HG03354 (cell line): ENCODE measurements around the gene BTNL3.
"Not testable (repeated sequence)": the region's sequence is repeated elsewhere in the genome, so short reads cannot be mapped to it uniquely, and the experiment has no call there.

Experiments used
- ATAC-seq: cut with Tn5 transposase; IDR thresholded peaks from one replicate; pipeline ENCODE4 v1.9.1; 2021; ENCODE audit warnings: mild to moderate bottlenecking; ENCODE audit not compliant: unreplicated experiment, poor library complexity, severe bottlenecking

The BTNL3 gene

GRCh38 chr5:181017448-181017847, 28.8 kb downstream of the BTNL3 start:
- ATAC-seq, result not testable (repeated sequence)

GRCh38 chr5:181020688-181021087, 32.0 kb downstream of the BTNL3 start:
- ATAC-seq, result no peak

GRCh38 chr5:181024245-181025064, 35.8 kb downstream of the BTNL3 start:
- ATAC-seq, result no peak

- ATAC-seq, result no peak
These were observed 38.9 kb downstream of the BTNL3 start for GRCh38 chr5:181027452-181028031.

- no peak for ATAC-seq
These were observed 39.6 kb downstream of the BTNL3 start for GRCh38 chr5:181028032-181028819.

- no peak for ATAC-seq
These were observed 43.1 kb downstream of the BTNL3 start for GRCh38 chr5:181031716-181032115.

GRCh38 chr5:181035991-181036815, 47.6 kb downstream of the BTNL3 start:
- ATAC-seq, result no peak

- ATAC-seq, result no peak
These were observed 48.2 kb downstream of the BTNL3 start for GRCh38 chr5:181036816-181037364.

GRCh38 chr5:181037365-181037861, 48.8 kb downstream of the BTNL3 start:
- ATAC-seq, result no peak

- no peak for ATAC-seq
These were observed 50.8 kb downstream of the BTNL3 start for GRCh38 chr5:181039471-181039870.

- no peak for ATAC-seq
These were observed 51.4 kb downstream of the BTNL3 start, which contains the start of gene BTNL9 for GRCh38 chr5:181039931-181040630. TSS of gene BTNL9 (plus strand) at chr5:181040266. CDS start at chr5:181045490, 5,224 bp downstream.

- no peak for ATAC-seq
These were observed 51.9 kb downstream of the BTNL3 start for GRCh38 chr5:181040631-181040945.

GRCh38 chr5:181041043-181041442, 52.4 kb downstream of the BTNL3 start:
- ATAC-seq, result no peak

GRCh38 chr5:181042036-181042713, 53.5 kb downstream of the BTNL3 start:
- no peak for ATAC-seq

- no peak for ATAC-seq
These were observed 54.1 kb downstream of the BTNL3 start for GRCh38 chr5:181042722-181043121.

- ATAC-seq, result no peak
These were observed 54.8 kb downstream of the BTNL3 start for GRCh38 chr5:181043285-181044092.

- ATAC-seq, result no peak
These were observed 55.5 kb downstream of the BTNL3 start for GRCh38 chr5:181044093-181044599.
